Nephron (organoid): ENCODE measurements around the gene PTPRM.
"Not testable (repeated sequence)": the region's sequence is repeated elsewhere in the genome, so short reads cannot be mapped to it uniquely, and the experiment has no call there.

Experiments
- H3K27ac Mint-ChIP-seq, 3 experiments: 2 replicates each; pipeline ENCODE4 v1.8.0; 2020; ENCODE audit warnings: mixed read lengths in 3 of 3, mild to moderate bottlenecking in 2 of 3, moderate library complexity in 1 of 3
- H3K27me3 Mint-ChIP-seq: 2 replicates; pipeline ENCODE4 v1.8.0; 2021; ENCODE audit warnings: low read depth, mild to moderate bottlenecking, moderate library complexity, mixed read lengths
- H3K36me3 Mint-ChIP-seq: 2 replicates; pipeline ENCODE4 v1.8.0; 2020; ENCODE audit warnings: low read depth, mixed read lengths
- H3K4me1 Mint-ChIP-seq: 2 replicates; pipeline ENCODE4 v1.8.0; 2020; ENCODE audit warnings: mixed read lengths
- H3K4me3 Mint-ChIP-seq, 3 experiments: 2 replicates each; pipeline ENCODE4 v1.8.0; 2020; ENCODE audit warnings: mild to moderate bottlenecking in 3 of 3, mixed read lengths in 3 of 3, moderate library complexity in 2 of 3
- H3K9me3 Mint-ChIP-seq: 2 replicates; pipeline ENCODE4 v1.8.0; 2020; ENCODE audit warnings: mixed read lengths
- TF ChIP-seq, protein P1 (sequence below), 3 experiments: fragments of 200-600 bp; sonication (generic); IDR thresholded peaks; one replicate each; pipeline ENCODE4 v1.5.0; 2021; ENCODE audit warnings: antibody characterized with exemption in 3 of 3; ENCODE audit not compliant: unreplicated experiment in 3 of 3

Gene PTPRM

DNA sequence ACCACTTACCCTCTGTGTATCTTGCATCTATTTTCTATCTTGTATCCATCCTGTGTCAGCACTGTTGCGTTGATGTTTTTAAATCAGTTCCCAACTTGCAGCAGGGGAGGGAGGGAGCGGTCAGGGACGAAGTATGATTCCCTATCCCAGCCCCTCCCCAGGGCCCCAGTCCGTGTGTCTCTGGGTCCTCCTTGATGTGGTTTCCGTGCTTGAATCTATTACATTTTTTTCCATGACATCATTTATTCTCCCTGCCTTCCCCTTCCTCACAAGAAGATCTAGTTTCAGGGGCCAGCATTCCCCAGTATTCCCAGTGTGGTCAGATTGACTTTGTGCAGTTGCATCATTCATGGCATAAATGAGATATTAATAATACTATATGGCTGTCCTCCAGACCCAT, 479.3 kb downstream of the PTPRM start:
- H3K4me1 Mint-ChIP-seq: peaks cover 17% of the 10 kb centered on the region
- TF ChIP-seq, protein P1, sequence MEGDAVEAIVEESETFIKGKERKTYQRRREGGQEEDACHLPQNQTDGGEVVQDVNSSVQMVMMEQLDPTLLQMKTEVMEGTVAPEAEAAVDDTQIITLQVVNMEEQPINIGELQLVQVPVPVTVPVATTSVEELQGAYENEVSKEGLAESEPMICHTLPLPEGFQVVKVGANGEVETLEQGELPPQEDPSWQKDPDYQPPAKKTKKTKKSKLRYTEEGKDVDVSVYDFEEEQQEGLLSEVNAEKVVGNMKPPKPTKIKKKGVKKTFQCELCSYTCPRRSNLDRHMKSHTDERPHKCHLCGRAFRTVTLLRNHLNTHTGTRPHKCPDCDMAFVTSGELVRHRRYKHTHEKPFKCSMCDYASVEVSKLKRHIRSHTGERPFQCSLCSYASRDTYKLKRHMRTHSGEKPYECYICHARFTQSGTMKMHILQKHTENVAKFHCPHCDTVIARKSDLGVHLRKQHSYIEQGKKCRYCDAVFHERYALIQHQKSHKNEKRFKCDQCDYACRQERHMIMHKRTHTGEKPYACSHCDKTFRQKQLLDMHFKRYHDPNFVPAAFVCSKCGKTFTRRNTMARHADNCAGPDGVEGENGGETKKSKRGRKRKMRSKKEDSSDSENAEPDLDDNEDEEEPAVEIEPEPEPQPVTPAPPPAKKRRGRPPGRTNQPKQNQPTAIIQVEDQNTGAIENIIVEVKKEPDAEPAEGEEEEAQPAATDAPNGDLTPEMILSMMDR (IDR thresholded peaks at IDR 0.05; ENCODE audit: unreplicated experiment in 3 of 3): no peak
- H3K27me3 Mint-ChIP-seq: no peaks in the 10 kb centered on the region
- no peak overlapping the region for H3K27ac Mint-ChIP-seq
- H3K4me3 Mint-ChIP-seq: no peak overlapping the region
- H3K9me3 Mint-ChIP-seq: no peaks in the 10 kb centered on the region
- H3K36me3 Mint-ChIP-seq: no peaks in the 10 kb centered on the region

DNA sequence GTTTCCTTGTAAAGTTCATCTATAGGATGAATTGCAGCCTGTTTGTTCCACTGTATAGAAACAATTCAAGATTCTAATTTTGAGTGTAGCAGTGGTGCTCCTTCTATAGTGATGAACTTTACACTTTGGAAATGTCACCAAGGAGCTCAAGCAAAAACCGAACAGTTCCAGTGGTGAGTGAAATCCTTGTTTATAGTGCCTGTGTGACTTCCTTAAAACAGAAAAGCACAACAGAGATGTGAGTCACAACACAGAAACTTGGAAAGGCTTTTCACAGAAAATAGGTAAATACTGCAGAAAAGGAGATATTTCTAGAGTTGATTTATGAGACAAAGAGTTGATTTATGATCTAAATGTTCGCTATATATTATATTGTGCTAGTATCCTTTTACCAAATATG, 482.0 kb downstream of the PTPRM start:
- Mint-ChIP-seq H3K36me3 (no peaks in the 10 kb centered on the region), H3K4me3 (no peak overlapping the region), H3K4me1 (peaks cover 27% of the 10 kb centered on the region), H3K9me3 (no peaks in the 10 kb centered on the region), H3K27ac (no peak overlapping the region), H3K27me3 (no peaks in the 10 kb centered on the region)
- TF ChIP-seq, protein P1 (IDR thresholded peaks at IDR 0.05; ENCODE audit: unreplicated experiment in 3 of 3): no peak

DNA sequence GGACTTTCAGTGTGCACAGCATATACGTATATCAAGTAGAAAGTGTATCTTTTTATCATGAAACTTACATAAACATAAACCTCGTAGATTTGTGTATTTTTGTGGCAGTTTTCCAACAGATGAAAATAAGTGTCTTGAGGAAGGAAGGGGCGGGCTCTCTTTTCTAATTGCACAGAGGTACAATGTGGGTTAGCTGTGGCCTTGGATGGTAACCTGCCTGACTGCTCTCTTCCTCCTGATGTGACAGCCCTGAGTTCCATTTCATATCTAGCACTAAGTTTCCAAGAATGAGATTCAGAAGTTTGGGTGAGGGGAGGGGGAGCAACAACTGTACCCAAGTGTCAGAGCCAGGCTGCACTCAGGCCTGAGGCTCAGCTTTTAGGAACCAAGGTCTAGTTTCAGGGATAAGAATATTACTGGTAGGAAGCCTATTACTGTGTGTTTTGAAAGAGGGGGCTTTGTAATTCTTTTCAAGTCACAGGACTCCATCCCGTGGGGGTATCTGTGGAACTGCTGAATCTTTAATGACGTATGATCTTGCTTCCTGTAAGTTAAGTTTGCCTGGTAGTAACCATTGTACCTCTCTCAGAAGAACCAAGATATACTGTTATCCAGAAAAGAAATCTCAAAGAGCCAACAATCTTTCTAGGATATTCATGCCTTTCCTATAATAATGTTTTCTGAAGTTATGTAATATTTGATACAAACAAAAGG, 483.7 kb downstream of the PTPRM start:
- H3K4me1 Mint-ChIP-seq: peaks cover 27% of the 10 kb centered on the region
- H3K4me3 Mint-ChIP-seq: no peak overlapping the region
- TF ChIP-seq, protein P1 (IDR thresholded peaks at IDR 0.05; ENCODE audit: unreplicated experiment in 3 of 3): no peak
- H3K27me3 Mint-ChIP-seq: no peaks in the 10 kb centered on the region
- H3K36me3 Mint-ChIP-seq: no peaks in the 10 kb centered on the region
- H3K27ac Mint-ChIP-seq: peak overlapping the region in 1 of 3 experiments; percentile 48
- H3K9me3 Mint-ChIP-seq: no peaks in the 10 kb centered on the region

DNA sequence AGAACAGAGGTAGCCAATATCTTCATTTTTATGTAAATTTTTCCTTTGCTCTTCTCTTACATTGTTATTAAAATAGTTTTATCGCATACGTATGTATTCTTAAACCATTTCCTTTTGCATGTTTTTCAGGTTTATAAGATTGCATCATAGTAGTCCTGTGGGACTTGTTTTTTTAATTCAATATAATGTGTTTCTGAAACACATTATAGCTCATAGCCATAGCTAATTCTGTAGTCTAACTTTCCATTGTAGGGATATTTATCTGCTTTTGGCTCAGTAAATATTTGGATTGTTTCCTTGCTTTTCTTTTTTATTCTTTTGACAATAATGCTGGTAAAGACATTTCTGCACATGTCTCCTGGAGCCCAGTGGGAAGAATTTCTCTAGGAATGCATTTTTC, 484.3 kb downstream of the PTPRM start:
- peaks cover 27% of the 10 kb centered on the region for H3K4me1 Mint-ChIP-seq
- H3K27ac Mint-ChIP-seq: peak overlapping the region in 1 of 3 experiments; percentile 48
- H3K4me3 Mint-ChIP-seq: no peak overlapping the region
- no peaks in the 10 kb centered on the region for H3K9me3 Mint-ChIP-seq
- TF ChIP-seq, protein P1 (IDR thresholded peaks at IDR 0.05; ENCODE audit: unreplicated experiment in 3 of 3): no peak
- no peaks in the 10 kb centered on the region for H3K36me3 Mint-ChIP-seq
- H3K27me3 Mint-ChIP-seq: no peaks in the 10 kb centered on the region

DNA sequence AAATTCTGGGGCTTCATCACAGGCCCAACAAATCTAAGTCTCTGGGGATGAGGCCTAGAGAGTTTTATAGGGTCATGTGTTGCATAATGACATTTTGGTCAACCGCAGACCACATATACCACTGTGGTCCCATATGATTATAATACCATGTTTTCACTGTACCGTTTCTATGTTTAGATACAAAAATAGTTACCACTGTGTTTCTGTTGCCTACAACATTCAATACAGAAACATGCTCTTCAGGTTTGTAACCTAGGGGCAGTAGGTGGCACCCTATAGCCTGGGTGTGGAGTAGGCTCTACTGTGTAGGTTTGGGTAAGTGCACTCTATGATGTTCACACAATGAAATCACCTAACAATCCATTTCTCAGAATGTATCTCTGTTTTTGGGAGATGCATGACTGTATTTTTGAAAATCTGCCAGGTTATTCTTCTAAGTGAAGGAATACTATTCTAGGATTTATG, 485.2 kb downstream of the PTPRM start:
- Mint-ChIP-seq H3K36me3 (no peaks in the 10 kb centered on the region), H3K9me3 (no peaks in the 10 kb centered on the region), H3K27ac (no peak overlapping the region), H3K4me1 (peaks cover 27% of the 10 kb centered on the region), H3K27me3 (no peaks in the 10 kb centered on the region), H3K4me3 (no peak overlapping the region)
- TF ChIP-seq, protein P1 (IDR thresholded peaks at IDR 0.05; ENCODE audit: unreplicated experiment in 3 of 3): no peak

DNA sequence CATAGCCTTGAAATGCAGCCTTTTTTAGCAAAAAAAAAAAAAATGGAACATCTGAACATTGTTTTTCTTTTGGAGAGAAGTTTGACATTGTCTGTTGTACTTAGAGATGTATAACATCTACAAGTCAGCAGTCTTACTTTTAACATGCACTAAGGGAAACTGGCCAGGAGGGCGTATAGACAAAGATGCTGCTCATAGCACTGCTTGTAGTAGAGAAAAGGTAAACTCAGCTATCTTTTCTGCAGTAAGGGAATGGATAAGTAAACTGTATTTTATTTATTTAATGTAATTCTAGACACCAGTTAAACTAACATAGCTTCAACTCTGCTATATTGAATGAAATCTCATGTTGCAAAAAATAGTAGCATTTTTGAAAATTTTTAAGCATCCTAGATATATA, 489.6 kb downstream of the PTPRM start:
- H3K9me3 Mint-ChIP-seq: no peaks in the 10 kb centered on the region
- H3K4me3 Mint-ChIP-seq: no peak overlapping the region
- no peaks in the 10 kb centered on the region for H3K27me3 Mint-ChIP-seq
- H3K27ac Mint-ChIP-seq: no peak overlapping the region
- TF ChIP-seq, protein P1 (IDR thresholded peaks at IDR 0.05; ENCODE audit: unreplicated experiment in 3 of 3): no peak
- peaks cover 10% of the 10 kb centered on the region for H3K4me1 Mint-ChIP-seq
- no peaks in the 10 kb centered on the region for H3K36me3 Mint-ChIP-seq

DNA sequence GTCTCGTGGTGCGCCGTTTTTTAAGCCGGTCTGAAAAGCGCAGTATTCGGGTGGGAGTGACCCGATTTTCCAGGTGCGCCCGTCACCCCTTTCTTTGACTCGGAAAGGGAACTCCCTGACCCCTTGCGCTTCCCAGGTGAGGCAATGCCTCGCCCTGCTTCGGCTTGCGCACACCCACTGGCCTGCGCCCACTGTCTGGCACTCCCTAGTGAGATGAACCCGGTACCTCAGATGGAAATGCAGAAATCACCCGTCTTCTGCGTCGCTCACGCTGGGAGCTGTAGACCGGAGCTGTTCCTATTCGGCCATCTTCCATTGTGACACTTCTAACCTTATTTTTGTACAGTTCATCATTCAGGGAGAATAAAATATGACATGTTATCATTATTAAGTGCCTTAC, 496.0 kb downstream of the PTPRM start:
- not testable (repeated sequence) for H3K36me3 Mint-ChIP-seq, H3K9me3 Mint-ChIP-seq, H3K4me1 Mint-ChIP-seq, H3K27me3 Mint-ChIP-seq
- Mint-ChIP-seq H3K4me3 (peak overlapping the region; percentile 84 to 87 (median 85)), H3K27ac (peak overlapping the region; percentile 53 to 86 (median 80))
